Kidney epithelial cell (primary cell): ENCODE data around the gene CACNA1S. TPM values are rescaled to one million over a fixed set of nuclear protein-coding genes. Genes with fewer than 3 reads are reported as not detected.

Experiments used
- DNase-seq: peaks from one replicate; pipeline ENCODE4 v3.0.0-alpha.2; 2010; ENCODE audit warnings: low read depth
- H3K27me3 ChIP-seq: 2 replicates; pipeline ENCODE4 v1.6.0; 2011; ENCODE audit warnings: low read length; ENCODE audit not compliant: control insufficient read depth, insufficient read depth
- H3K36me3 ChIP-seq: 2 replicates; pipeline ENCODE4 v1.5.1; 2011; ENCODE audit warnings: low read length; ENCODE audit not compliant: control insufficient read depth, insufficient read depth
- H3K4me3 ChIP-seq: 2 replicates; pipeline ENCODE4 v1.5.1; 2011; ENCODE audit warnings: low read depth, mild to moderate bottlenecking, control low read depth, low read length
- total RNA-seq: library from RNA; depleted of rRNA; stranded (reverse); fragments of >200 nt; gene quantifications from 2 replicates; pipeline ENCODE4 v1.2.3, GENCODE V29; 2015
- TF ChIP-seq, protein P1 (sequence below): IDR thresholded peaks from 2 replicates; pipeline ENCODE4 v1.5.1; 2011; ENCODE audit warnings: mild to moderate bottlenecking, moderate library complexity, low read length, control low read depth, inconsistent platforms; ENCODE audit not compliant: insufficient read depth, poor library complexity, severe bottlenecking

The CACNA1S gene
- total RNA-seq, 1 donor from 2014 or later = not detected

DNA sequence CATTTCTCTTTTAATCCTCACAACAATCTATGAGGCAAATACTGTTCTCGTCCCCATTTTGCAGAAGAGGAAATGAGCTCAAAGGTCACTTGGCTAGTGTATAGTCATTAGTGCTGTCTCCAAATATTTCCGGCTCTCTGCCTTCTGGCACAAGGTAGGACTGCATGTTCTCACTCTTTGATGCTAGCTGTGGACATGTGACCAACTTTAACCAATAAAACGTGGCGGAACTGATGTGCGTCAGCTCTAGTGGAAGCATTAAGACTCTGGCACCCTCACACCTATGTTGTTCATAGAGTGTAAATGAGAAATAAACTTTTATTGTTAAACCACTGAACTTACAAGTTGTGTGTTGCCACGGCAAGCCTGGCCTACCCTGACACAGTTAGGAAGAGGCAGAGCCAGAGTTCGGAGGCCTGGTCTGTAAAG lies 83.8 kb downstream of the CACNA1S start:
- H3K36me3 ChIP-seq = no peaks in the 10 kb centered on the region
- TF ChIP-seq, protein P1, sequence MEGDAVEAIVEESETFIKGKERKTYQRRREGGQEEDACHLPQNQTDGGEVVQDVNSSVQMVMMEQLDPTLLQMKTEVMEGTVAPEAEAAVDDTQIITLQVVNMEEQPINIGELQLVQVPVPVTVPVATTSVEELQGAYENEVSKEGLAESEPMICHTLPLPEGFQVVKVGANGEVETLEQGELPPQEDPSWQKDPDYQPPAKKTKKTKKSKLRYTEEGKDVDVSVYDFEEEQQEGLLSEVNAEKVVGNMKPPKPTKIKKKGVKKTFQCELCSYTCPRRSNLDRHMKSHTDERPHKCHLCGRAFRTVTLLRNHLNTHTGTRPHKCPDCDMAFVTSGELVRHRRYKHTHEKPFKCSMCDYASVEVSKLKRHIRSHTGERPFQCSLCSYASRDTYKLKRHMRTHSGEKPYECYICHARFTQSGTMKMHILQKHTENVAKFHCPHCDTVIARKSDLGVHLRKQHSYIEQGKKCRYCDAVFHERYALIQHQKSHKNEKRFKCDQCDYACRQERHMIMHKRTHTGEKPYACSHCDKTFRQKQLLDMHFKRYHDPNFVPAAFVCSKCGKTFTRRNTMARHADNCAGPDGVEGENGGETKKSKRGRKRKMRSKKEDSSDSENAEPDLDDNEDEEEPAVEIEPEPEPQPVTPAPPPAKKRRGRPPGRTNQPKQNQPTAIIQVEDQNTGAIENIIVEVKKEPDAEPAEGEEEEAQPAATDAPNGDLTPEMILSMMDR = no peak
- no peak overlapping the region for H3K4me3 ChIP-seq
- no peak for DNase-seq
- no peaks in the 10 kb centered on the region for H3K27me3 ChIP-seq

DNA sequence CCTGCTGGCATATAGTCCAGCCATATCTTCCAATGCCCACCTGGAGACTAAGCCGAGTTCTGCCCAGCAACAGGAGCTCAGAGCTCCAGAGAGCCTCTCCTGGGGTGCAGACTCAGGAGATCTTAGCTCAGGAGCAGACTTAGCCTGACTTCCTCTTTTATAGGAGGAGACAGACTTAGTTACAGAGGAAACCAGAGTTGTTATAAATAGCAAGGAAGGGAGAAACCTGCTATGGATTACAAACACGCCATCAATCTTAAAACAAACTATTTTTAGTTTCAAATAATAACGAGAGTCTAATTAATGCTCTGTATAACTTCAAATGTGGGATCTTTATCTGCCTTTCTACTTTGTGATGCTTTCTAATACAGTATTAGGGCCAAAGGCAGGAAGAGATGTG lies 85.4 kb downstream of the CACNA1S start:
- TF ChIP-seq, protein P1 = no peak
- no peak for DNase-seq
- Histone ChIP-seq H3K4me3 (no peak overlapping the region), H3K27me3 (no peaks in the 10 kb centered on the region), H3K36me3 (no peaks in the 10 kb centered on the region)

DNA sequence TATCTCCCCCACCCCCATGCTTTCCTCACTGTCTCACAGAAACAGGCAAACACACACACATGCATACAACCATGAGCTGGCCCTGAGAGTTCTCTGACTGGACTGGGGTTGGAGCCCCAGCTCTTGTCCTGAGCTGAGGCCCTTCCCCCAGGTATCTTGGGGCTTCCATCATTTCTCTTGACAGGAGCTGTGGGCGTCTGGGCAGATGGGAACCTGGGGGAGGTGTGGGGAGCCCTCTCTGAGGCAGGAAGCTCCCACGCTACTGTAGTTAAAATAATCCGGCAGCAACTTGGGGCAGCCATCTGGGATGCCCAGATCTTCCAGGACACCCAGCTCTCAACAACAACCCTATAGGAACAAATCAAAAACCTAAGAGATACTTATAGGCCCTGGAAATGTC lies 86.0 kb downstream of the CACNA1S start:
- Histone ChIP-seq H3K36me3 (no peaks in the 10 kb centered on the region), H3K4me3 (no peak overlapping the region), H3K27me3 (no peaks in the 10 kb centered on the region)
- TF ChIP-seq, protein P1 = no peak
- no peak for DNase-seq

DNA sequence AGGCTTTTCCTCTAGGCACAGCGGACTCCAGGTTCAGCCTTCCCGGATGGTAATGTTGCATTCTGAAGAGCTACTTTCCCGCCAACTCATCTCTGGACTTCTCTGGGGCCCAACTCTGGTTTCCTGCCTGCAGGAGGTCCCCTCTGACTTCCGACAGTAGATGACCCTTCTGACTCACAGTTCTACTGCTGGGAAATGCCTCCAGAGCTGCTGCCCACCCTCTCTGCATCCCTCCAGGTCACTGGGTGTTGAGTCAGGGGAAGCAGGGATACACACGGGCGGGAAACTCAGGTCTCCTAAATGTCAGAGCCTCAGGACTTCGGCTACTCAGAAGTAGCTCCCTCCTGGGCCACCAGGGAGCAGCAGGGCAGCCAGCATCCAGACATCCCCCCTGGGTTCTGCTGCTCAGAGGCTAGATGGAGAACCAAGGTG lies 86.6 kb downstream of the CACNA1S start:
- Histone ChIP-seq H3K27me3 (no peaks in the 10 kb centered on the region), H3K4me3 (no peak overlapping the region)
- peak; percentile 56 for DNase-seq

DNA sequence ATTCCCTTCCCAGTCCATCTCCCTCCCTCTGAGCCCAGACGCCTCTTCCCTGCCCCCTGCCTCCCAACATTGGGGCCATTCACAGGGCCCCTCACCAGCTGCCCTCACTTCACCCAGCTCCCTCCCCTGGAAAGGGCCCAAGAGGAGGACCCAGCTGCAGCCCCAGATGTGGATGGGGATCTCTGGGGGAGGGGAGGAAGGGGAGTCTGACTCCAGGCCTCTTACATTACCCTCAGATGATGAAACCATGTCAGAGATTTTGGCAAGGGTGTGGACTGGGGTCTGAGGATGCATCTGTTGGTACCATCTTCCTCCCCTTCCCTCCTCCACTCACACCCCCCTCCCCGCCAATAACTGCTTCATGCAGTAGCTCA lies 87.6 kb downstream of the CACNA1S start:
- Histone ChIP-seq H3K36me3 (no peaks in the 10 kb centered on the region), H3K4me3 (no peak overlapping the region), H3K27me3 (no peaks in the 10 kb centered on the region)
- TF ChIP-seq, protein P1 = no peak
- DNase-seq = no peak

More for the DNA sequence above, 86.6 kb downstream of the CACNA1S start:
- TF ChIP-seq, protein P1 = peak; percentile 53
- H3K36me3 ChIP-seq = no peaks in the 10 kb centered on the region

DNA sequence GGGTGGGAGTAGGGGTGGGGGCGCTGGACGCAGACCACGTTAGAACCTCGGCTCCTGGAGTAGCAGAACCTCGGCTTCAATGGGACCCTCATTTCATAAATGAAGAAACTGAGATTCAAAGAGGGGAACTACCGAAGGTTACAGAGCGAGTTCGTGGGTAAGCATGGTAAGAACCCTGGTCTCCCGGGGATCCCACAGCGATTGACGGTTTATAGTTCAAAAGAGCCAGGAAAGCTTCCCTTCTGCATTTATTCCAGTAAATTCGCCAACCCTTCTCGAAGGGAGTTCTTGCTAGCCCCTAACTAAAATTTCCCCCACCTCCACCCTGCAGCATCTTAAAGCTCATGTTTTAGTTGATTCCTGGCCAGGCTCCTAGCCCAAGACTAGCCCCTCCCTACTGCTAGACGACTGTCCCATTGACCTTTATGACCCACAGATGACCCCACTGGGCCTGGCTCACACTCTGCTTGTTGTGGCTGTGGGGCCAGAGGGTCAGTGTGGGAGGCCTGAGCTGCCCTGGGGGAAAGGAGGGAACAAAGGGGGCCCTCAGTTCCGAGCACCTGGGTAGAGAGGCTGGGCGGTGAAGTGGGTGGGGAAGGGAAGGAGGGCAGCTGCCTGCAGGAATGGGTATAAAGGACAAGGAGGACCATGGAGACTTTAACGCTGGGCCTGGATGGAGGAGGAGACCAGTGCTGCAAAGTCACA lies 88.2 kb downstream of the CACNA1S start:
- H3K27me3 ChIP-seq = no peaks in the 10 kb centered on the region
- no peak overlapping the region for H3K4me3 ChIP-seq
- H3K36me3 ChIP-seq = no peaks in the 10 kb centered on the region
- TF ChIP-seq, protein P1 = no peak
- no peak for DNase-seq
